Activated naive CD4-positive, alpha-beta T cell treated with anti-CD3 and anti-CD28 coated beads, Interleukin-2, amount 10 ng/mL, durations not matched to agents 7 days and 5 days (primary cell): ENCODE data around the gene HMCN2.

ENCODE experiments used
- CTCF ChIA-PET: fragments of 350-600 bp; sonication (Branson Sonifier 250); formaldehyde crosslinking; loops from one replicate; lab custom pipeline; 2021; ENCODE audit warnings: antibody characterized with exemption; lab: Charles Lee
- DNase-seq: peaks from one replicate; pipeline ENCODE4 v3.0.0-alpha.2; 2020
- H3K27ac Mint-ChIP-seq: one replicate; pipeline ENCODE4 v1.8.0; 2021; ENCODE audit warnings: mild to moderate bottlenecking, moderate library complexity, mixed read lengths
- H3K27me3 Mint-ChIP-seq: one replicate; pipeline ENCODE4 v1.8.0; 2021; ENCODE audit warnings: mild to moderate bottlenecking, mixed read lengths
- H3K36me3 Mint-ChIP-seq: one replicate; pipeline ENCODE4 v1.8.0; 2021; ENCODE audit warnings: mixed read lengths
- H3K4me1 Mint-ChIP-seq: one replicate; pipeline ENCODE4 v1.8.0; 2021; ENCODE audit warnings: mixed read lengths
- H3K4me3 Mint-ChIP-seq: one replicate; pipeline ENCODE4 v1.8.0; 2021; ENCODE audit warnings: mild to moderate bottlenecking, moderate library complexity, mixed read lengths
- H3K9me3 Mint-ChIP-seq: one replicate; pipeline ENCODE4 v1.8.0; 2021; ENCODE audit warnings: mixed read lengths

The HMCN2 gene

GRCh38 chr9:130360672-130361071, 95.1 kb downstream of the HMCN2 start:
- no peak overlapping the region for H3K4me3 Mint-ChIP-seq
- no peaks in the 10 kb centered on the region for H3K9me3 Mint-ChIP-seq
- peaks cover 6% of the 10 kb centered on the region for H3K27me3 Mint-ChIP-seq
- no peaks in the 10 kb centered on the region for H3K4me1 Mint-ChIP-seq
- DNase-seq: no peak
- no peak overlapping the region for H3K27ac Mint-ChIP-seq
- H3K36me3 Mint-ChIP-seq: no peaks in the 10 kb centered on the region
- CTCF ChIA-PET: no interaction called here

DNA sequence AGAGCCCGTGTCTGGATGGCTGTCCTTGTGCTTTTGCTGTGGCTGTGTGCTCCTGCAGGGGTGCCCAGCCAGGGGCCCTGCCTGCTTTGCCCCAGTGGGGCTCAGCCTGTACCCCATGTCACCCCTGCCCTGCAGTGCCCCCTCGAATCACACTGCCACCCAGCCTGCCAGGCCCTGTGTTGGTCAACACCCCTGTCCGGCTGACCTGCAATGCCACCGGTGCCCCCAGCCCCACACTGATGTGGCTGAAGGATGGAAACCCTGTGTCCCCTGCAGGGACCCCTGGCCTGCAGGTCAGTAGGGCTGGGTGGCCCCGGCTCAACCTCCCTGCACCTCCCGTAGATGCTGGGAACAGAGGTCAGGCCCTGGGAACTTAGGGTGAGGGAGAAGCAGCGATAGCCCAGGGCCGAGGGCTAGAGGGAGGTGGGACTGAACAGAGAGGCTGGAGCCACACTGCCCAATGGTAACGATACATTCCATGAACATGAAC, 96.4 kb downstream of the HMCN2 start:
- Mint-ChIP-seq H3K4me1 (no peaks in the 10 kb centered on the region), H3K4me3 (no peak overlapping the region), H3K27ac (no peak overlapping the region), H3K9me3 (no peaks in the 10 kb centered on the region), H3K27me3 (peaks cover 6% of the 10 kb centered on the region), H3K36me3 (no peaks in the 10 kb centered on the region)
- no peak for DNase-seq
- CTCF ChIA-PET: no interaction called here

- Mint-ChIP-seq H3K4me1 (no peaks in the 10 kb centered on the region), H3K36me3 (no peaks in the 10 kb centered on the region), H3K4me3 (no peak overlapping the region), H3K27ac (no peak overlapping the region), H3K9me3 (no peaks in the 10 kb centered on the region), H3K27me3 (peaks cover 6% of the 10 kb centered on the region)
- CTCF ChIA-PET: no interaction called here
- no peak for DNase-seq
Measured at GRCh38 chr9:130362691-130363090, 97.1 kb downstream of the HMCN2 start.

DNA sequence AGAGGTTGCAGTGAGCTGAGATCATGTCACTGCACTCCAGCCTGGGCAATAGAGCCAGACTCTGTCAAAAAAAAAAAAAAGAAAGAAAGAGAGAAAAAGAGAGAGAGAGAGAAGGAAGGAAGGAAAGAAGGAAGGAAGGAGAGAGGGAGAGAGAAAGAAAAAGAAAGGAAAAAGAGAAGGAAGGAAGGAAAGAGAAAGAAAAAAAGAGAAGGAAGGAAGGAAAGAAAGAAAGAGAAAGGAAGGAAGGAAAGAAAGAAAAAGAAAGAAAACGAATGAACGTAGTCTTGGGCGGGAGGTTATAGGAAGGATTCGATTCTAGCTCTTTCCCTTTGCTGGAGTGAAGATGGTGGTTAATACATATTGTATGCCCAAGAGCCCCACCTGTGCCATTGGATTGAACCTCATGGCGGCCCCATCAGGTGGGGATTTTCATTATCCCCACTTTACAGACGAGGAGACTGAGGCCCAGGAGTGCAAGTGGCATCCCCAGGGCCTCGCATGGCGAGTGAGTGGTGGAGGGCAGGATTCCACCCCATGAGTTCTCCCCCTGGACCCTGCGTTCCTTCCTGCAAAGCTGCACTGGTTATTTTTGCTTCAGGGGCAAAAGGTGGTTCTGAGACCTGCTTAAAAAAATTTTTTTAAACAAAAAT, 98.3 kb downstream of the HMCN2 start:
- H3K4me1 Mint-ChIP-seq: peaks cover 2% of the 10 kb centered on the region
- no peaks in the 10 kb centered on the region for H3K9me3 Mint-ChIP-seq
- no peak for DNase-seq
- H3K36me3 Mint-ChIP-seq: no peaks in the 10 kb centered on the region
- CTCF ChIA-PET: no interaction called here
- peaks cover 14% of the 10 kb centered on the region for H3K27me3 Mint-ChIP-seq
- no peak overlapping the region for H3K27ac Mint-ChIP-seq
- H3K4me3 Mint-ChIP-seq: no peak overlapping the region

DNA sequence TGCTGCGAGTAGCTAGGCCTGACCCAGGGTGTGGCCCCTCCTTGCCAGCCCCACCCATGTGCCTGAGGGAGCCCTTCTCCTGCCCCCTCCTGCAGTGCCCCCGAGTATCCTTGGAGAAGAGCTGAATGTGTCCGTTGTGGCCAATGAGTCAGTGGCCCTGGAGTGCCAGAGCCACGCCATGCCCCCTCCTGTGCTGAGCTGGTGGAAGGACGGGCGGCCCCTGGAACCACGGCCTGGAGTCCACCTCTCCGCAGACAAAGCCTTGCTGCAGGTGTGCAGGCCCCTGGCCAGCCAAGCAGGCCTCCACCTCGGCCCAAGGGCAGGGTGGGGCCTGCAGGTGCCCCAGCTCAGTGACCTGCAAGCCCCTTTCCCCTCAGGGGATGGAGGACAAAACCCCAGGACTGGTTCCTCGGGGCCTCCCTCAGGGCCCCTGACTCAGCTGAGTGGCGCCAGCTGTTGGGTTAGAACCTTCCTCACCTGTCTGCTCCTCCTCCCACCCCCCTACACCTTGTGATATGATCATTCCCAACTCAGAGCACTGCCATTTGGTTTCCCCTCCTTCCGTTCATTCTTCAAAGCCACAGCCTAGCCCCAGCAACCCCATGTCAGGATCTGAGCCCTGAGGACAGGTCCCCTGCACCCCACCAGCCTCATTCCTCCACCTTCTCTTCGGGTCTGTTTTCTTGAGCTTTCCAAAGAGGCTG, 99.2 kb downstream of the HMCN2 start:
- DNase-seq: no peak
- CTCF ChIA-PET: no interaction called here
- Mint-ChIP-seq H3K9me3 (no peaks in the 10 kb centered on the region), H3K4me3 (no peak overlapping the region), H3K27ac (no peak overlapping the region), H3K4me1 (peaks cover 2% of the 10 kb centered on the region), H3K27me3 (peaks cover 14% of the 10 kb centered on the region), H3K36me3 (no peaks in the 10 kb centered on the region)

- no peak overlapping the region for H3K27ac Mint-ChIP-seq
- peaks cover 2% of the 10 kb centered on the region for H3K4me1 Mint-ChIP-seq
- CTCF ChIA-PET: no interaction called here
- no peaks in the 10 kb centered on the region for H3K9me3 Mint-ChIP-seq
- no peak for DNase-seq
- no peaks in the 10 kb centered on the region for H3K36me3 Mint-ChIP-seq
- no peak overlapping the region for H3K4me3 Mint-ChIP-seq
- peaks cover 14% of the 10 kb centered on the region for H3K27me3 Mint-ChIP-seq
Measured at GRCh38 chr9:130365323-130365721, 99.8 kb downstream of the HMCN2 start.

- Mint-ChIP-seq H3K4me3 (no peak overlapping the region), H3K27ac (no peak overlapping the region), H3K27me3 (peaks cover 14% of the 10 kb centered on the region), H3K9me3 (no peaks in the 10 kb centered on the region), H3K36me3 (no peaks in the 10 kb centered on the region), H3K4me1 (peaks cover 2% of the 10 kb centered on the region)
- DNase-seq: no peak
- CTCF ChIA-PET: interaction anchor here (0.6 kb wide), 1 partner anchor 280 kb away, joined by 3 read pairs; no protein-coding TSS in a partner anchor
Measured at GRCh38 chr9:130366072-130366471, 100.5 kb downstream of the HMCN2 start.

DNA sequence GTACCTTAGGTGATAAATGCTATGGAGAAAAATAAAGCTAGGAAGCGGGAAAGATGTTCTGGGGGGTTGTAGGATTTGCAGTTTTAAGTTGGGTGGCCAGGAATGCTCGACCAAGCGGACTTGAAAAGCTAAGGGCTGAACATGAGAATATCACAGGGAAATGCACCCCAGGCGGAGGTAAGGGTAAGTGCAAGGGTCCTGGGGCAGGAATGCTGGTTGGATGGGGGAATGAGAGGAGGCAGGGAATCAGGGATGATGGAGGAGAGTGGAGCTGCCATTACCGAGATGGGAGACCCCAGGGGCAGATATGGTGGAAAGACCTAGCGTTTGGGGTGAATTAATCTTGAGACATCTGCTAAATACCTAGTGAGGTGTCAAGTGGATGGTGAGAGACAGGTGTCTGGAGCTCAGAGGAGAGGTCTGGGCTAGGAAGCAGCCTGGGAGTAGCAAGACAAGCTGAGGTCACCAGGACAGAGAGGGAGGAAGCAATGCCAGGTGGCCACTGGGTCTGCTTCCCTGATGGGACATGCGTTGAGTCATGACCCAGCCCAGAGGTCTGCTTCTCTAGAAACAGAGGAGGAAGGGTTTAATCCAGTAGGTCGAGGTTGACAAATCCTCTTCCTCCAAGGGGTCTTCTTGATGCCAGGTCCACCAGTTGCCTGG, 101.5 kb downstream of the HMCN2 start:
- CTCF ChIA-PET: interaction anchor here (0.6 kb wide), 1 partner anchor 281 kb away, joined by 3 read pairs; no protein-coding TSS in a partner anchor
- Mint-ChIP-seq H3K4me3 (no peak overlapping the region), H3K36me3 (no peaks in the 10 kb centered on the region), H3K9me3 (no peaks in the 10 kb centered on the region), H3K4me1 (peaks cover 2% of the 10 kb centered on the region), H3K27ac (peak overlapping the region; percentile 12), H3K27me3 (peaks cover 14% of the 10 kb centered on the region)
- DNase-seq: no peak

- no peak overlapping the region for H3K27ac Mint-ChIP-seq
- no peaks in the 10 kb centered on the region for H3K36me3 Mint-ChIP-seq
- H3K9me3 Mint-ChIP-seq: no peaks in the 10 kb centered on the region
- CTCF ChIA-PET: no interaction called here
- H3K4me3 Mint-ChIP-seq: no peak overlapping the region
- peaks cover 2% of the 10 kb centered on the region for H3K4me1 Mint-ChIP-seq
- peaks cover 11% of the 10 kb centered on the region for H3K27me3 Mint-ChIP-seq
- no peak for DNase-seq
Measured at GRCh38 chr9:130368631-130369103, 103.1 kb downstream of the HMCN2 start.

DNA sequence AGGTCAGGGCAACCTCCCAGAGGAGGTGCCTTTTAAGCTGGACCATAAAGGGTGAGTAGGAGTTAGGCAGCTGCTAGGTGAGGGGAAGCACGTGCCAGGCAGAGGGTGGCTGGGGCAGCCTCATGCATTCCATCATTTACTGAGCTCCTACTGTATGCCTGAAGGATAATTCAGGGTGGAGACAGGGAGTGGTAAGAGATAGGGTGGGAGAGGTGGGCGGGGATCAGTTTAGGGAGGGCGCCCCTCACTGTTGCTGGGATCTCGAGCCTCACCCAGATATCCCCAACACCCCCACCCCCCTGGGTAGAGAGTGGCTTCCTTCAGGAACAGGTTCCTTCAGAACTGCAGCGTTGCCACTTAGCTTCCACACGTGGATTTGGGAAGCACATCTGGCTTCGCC, 104.7 kb downstream of the HMCN2 start:
- H3K9me3 Mint-ChIP-seq: no peaks in the 10 kb centered on the region
- peaks cover 8% of the 10 kb centered on the region for H3K27me3 Mint-ChIP-seq
- peaks cover 2% of the 10 kb centered on the region for H3K4me1 Mint-ChIP-seq
- no peak overlapping the region for H3K4me3 Mint-ChIP-seq
- no peak for DNase-seq
- CTCF ChIA-PET: no interaction called here
- H3K36me3 Mint-ChIP-seq: no peaks in the 10 kb centered on the region
- no peak overlapping the region for H3K27ac Mint-ChIP-seq

GRCh38 chr9:130371196-130371966, 105.8 kb downstream of the HMCN2 start:
- Mint-ChIP-seq H3K9me3 (no peaks in the 10 kb centered on the region), H3K36me3 (no peaks in the 10 kb centered on the region), H3K4me1 (peaks cover 2% of the 10 kb centered on the region), H3K27ac (no peak overlapping the region), H3K4me3 (no peak overlapping the region), H3K27me3 (peaks cover 8% of the 10 kb centered on the region)
- CTCF ChIA-PET: no interaction called here
- DNase-seq: no peak

DNA sequence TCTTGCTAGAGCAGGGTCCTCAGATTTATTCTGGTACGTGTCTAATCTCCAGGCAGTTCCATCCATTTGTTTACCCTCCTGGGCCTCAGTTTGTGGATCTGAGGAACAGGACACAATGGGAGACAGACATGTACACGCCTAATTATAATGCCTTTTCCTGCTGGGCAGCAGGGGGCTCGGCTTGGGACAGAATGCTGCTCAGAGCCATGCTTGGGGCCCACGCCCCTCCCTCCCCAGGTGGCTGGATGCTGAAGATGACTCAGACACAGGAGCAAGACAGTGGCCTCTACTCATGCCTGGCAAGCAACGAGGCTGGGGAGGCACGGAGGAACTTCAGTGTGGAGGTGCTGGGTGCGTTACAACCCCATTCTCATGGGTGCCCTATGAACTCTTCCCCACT, 106.5 kb downstream of the HMCN2 start:
- H3K9me3 Mint-ChIP-seq: no peaks in the 10 kb centered on the region
- no peak for DNase-seq
- no peaks in the 10 kb centered on the region for H3K36me3 Mint-ChIP-seq
- H3K4me1 Mint-ChIP-seq: peaks cover 2% of the 10 kb centered on the region
- no peak overlapping the region for H3K4me3 Mint-ChIP-seq
- H3K27ac Mint-ChIP-seq: no peak overlapping the region
- H3K27me3 Mint-ChIP-seq: peaks cover 8% of the 10 kb centered on the region
- CTCF ChIA-PET: no interaction called here

DNA sequence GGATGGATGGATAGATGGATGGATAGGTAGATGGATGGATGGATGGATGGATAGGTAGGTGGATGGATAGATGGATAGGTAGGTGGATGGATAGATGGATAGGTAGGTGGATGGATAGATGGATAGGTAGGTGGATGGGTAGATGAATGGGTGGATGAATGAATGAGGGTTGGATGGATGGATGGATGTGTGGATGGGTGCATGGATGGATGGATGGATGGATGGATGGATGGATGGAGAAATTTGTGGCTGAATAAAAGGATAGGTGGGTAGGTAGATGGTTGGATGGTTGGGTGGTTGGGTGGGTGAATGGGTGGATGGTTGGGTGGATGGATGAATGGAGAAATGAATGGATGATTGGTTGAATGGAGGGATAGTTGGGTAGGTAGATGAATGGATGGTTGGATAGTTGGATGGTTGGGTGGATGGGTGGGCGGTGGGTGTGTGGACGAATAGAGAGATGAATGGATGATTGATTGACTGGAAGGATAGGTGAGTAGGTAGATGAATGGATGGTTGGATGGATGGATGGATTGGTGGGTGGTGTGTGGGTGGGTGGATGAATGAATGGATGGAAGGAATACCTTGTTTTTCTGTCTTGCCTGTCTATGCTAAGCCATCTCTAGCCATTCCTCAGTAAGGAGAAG, 108.2 kb downstream of the HMCN2 start:
- Mint-ChIP-seq H3K4me1 (no peaks in the 10 kb centered on the region), H3K9me3 (no peaks in the 10 kb centered on the region), H3K27ac (no peak overlapping the region), H3K27me3 (no peaks in the 10 kb centered on the region), H3K4me3 (no peak overlapping the region), H3K36me3 (no peaks in the 10 kb centered on the region)
- DNase-seq: no peak
- CTCF ChIA-PET: no interaction called here

DNA sequence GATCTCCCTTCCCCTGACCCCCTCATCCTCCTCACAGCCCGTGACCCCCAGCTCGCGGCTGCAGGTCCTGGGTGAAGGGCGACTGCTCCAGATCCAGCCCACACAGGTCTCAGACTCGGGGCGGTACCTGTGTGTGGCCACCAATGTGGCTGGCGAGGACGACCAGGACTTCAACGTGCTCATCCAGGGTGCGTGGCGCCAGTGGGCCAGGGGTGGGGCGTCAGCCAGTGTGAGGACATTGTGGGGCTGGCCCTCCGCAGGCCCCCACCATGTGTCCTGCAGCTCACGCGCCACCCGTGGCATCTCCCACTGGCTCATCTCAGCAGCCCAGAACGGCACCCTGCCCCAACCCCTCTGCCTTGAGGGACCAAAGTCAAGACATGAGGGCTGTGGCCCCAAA, 112.1 kb downstream of the HMCN2 start:
- DNase-seq: no peak
- CTCF ChIA-PET: no interaction called here
- no peak overlapping the region for H3K27ac Mint-ChIP-seq
- no peaks in the 10 kb centered on the region for H3K36me3 Mint-ChIP-seq
- H3K4me1 Mint-ChIP-seq: no peaks in the 10 kb centered on the region
- no peaks in the 10 kb centered on the region for H3K9me3 Mint-ChIP-seq
- no peaks in the 10 kb centered on the region for H3K27me3 Mint-ChIP-seq
- no peak overlapping the region for H3K4me3 Mint-ChIP-seq
